ENCODE data around the gene SIK2.

The SIK2 gene

DNA sequence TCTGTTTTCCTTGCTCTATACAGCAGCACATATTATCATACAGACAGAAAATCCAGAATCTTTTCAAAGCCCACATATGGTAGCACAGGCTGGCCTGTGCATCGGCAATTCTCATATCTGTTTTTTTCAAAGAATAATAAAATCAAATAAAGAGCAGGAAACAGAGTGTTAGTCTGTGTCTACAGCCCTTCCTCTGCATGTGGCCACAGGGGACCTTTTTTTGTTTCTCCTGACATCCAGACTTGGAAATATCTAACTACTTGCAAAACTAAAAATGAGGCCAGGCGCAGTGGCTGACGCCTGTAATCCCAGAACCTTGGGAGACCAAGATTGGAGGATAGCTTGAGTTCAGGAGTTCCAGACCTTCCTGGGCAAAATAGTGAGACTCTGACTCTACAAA lies 41.4 kb upstream of the SIK2 start:
- H3K36me3 ChIP-seq (ENCODE audit: control insufficient read depth, insufficient read depth, low read length), result no peaks in the 10 kb centered on the region
- H3K4ac ChIP-seq (ENCODE audit: low read depth, low read length), result no peak overlapping the region
- DNase-seq, result no peak
- no peak overlapping the region for H2BK120ac ChIP-seq (ENCODE audit: low read depth, low read length)
- no peak overlapping the region for H3K18ac ChIP-seq (ENCODE audit: low read length)
- H3K4me1 ChIP-seq (ENCODE audit: control insufficient read depth, low read depth, low read length), result no peaks in the 10 kb centered on the region
- no peak overlapping the region for H4K5ac ChIP-seq (ENCODE audit: low read length)
- H3K9ac ChIP-seq (ENCODE audit: low read length), result no peak overlapping the region
- no peaks in the 10 kb centered on the region for H3K79me2 ChIP-seq (ENCODE audit: control insufficient read depth, insufficient read depth, low read length)
- no CpG with 5 or more reads among the region's 3 CpGs for WGBS (ENCODE audit: extremely low coverage, insufficient coverage, low lambda C conversion rate)
- H2AK5ac ChIP-seq (ENCODE audit: low read length), result no peak overlapping the region
- H3K27ac ChIP-seq (ENCODE audit: low read depth, low read length), result no peak overlapping the region
- H3K56ac ChIP-seq (ENCODE audit: low read length), result no peak overlapping the region
- H3K27me3 ChIP-seq (ENCODE audit: insufficient read depth, low read length, poor library complexity), result no peaks in the 10 kb centered on the region
- H3K23ac ChIP-seq (ENCODE audit: low read length), result no peak overlapping the region
- no peak overlapping the region for H3K4me2 ChIP-seq (ENCODE audit: low read length)
- no peaks in the 10 kb centered on the region for H3K79me1 ChIP-seq (ENCODE audit: low read length)
- H4K8ac ChIP-seq (ENCODE audit: low read depth, low read length), result no peak overlapping the region
- H2BK15ac ChIP-seq (replicated peaks; ENCODE audit: low read depth), result no peak overlapping the region
- no peak overlapping the region for H2BK5ac ChIP-seq (ENCODE audit: low read length)
- no peak overlapping the region for H3K4me3 ChIP-seq (ENCODE audit: low read length)

DNA sequence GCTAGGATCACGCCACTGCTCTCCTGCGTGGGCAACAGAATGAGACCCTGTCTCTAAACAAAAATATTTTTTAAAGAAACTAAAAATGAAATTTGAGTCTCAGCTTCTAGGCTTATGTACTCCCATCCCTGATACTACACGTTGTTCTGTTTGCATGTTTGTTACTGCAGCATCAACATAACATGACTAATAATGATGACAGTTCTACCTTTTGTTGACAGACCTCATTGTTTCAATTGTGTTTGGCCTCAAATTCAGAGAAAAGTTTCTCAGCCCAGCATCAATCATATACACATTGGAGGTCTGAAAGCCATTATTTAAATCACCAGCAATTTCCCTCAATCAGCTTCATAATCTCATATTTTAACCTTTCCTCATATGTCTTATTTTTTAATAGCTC lies 40.9 kb upstream of the SIK2 start:
- no CpG with 5 or more reads among the region's 3 CpGs for WGBS (ENCODE audit: extremely low coverage, insufficient coverage, low lambda C conversion rate)
- no peak overlapping the region for H3K9ac ChIP-seq (ENCODE audit: low read length)

DNA sequence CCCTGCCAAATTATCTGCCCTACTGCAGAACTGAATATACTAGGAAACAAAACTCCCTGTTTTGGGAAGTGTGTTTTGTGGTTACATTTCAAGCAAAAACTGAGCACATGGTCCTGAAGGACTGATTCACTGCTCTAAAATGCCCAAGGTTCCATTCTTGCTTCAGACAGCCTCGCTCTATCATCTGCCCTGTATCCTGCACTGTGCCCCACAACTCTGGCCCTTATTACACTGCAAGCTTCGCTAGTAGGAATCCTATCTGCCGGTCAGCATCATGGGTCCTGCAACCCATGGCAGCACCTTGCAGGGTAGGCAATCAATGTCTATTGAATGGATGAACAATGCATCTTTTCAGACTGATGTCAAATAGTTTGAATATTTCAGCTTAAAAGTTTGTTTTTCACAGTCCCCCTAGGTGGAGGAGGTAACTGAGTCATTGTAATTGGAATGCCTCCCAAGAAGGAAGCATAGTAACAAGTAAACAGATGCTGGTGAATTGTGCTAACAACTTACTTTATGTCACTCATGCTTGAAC lies 40.4 kb upstream of the SIK2 start:
- no peak overlapping the region for H3K27ac ChIP-seq (ENCODE audit: low read depth, low read length)
- DNase-seq, result peak; percentile 74

More for the DNA sequence above, 40.9 kb upstream of the SIK2 start:
- Histone ChIP-seq H3K27ac (ENCODE audit: low read depth, low read length) (no peak overlapping the region), H2BK5ac (ENCODE audit: low read length) (no peak overlapping the region), H3K23ac (ENCODE audit: low read length) (no peak overlapping the region), H3K79me1 (ENCODE audit: low read length) (no peaks in the 10 kb centered on the region), H3K18ac (ENCODE audit: low read length) (no peak overlapping the region), H3K36me3 (ENCODE audit: control insufficient read depth, insufficient read depth, low read length) (no peaks in the 10 kb centered on the region), H2BK120ac (ENCODE audit: low read depth, low read length) (no peak overlapping the region), H3K56ac (ENCODE audit: low read length) (no peak overlapping the region), H3K4ac (ENCODE audit: low read depth, low read length) (no peak overlapping the region), H3K79me2 (ENCODE audit: control insufficient read depth, insufficient read depth, low read length) (no peaks in the 10 kb centered on the region), H2AK5ac (ENCODE audit: low read length) (no peak overlapping the region), H3K4me1 (ENCODE audit: control insufficient read depth, low read depth, low read length) (no peaks in the 10 kb centered on the region), H3K4me2 (ENCODE audit: low read length) (no peak overlapping the region), H2BK15ac (replicated peaks; ENCODE audit: low read depth) (no peak overlapping the region), H3K27me3 (ENCODE audit: insufficient read depth, low read length, poor library complexity) (no peaks in the 10 kb centered on the region), H4K5ac (ENCODE audit: low read length) (no peak overlapping the region), H4K8ac (ENCODE audit: low read depth, low read length) (no peak overlapping the region), H3K4me3 (ENCODE audit: low read length) (no peak overlapping the region)
- DNase-seq, result no peak

DNA sequence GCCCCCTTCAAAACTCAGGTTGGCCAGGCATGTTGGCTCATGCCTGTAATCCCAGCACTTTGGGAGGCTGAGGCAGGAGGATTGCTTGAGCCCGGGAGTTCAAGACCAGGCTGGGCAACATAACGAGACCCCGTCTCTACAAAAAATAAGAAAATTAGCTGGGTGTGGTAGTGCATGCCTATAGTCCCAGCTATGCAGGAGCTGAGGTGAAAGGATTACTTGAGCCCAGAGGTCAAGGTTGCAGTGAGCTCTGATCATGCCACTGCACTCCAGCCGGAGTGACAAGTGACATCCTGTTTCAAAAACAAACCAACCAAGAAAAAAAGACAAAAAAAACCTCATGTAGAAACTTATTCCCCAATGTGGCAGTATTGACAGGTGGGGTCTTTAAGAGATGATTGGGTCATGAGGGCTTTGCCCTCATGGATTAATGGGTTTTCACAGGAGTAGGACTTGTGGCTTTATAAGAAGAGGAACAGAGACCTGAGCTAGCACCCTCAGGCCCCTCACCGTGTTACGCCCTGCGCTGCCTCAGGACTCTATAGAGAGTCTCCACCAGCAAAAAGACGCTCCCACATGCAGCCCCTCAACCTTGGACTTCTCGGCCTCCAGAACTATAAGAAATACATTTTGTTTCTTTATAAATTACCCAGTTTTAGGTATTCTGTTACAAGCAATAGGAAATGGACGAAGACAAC lies 39.4 kb upstream of the SIK2 start:
- Histone ChIP-seq H3K79me1 (ENCODE audit: low read length) (no peaks in the 10 kb centered on the region), H2BK120ac (ENCODE audit: low read depth, low read length) (no peak overlapping the region), H3K27me3 (ENCODE audit: insufficient read depth, low read length, poor library complexity) (no peaks in the 10 kb centered on the region), H2BK5ac (ENCODE audit: low read length) (no peak overlapping the region), H3K4ac (ENCODE audit: low read depth, low read length) (no peak overlapping the region), H3K36me3 (ENCODE audit: control insufficient read depth, insufficient read depth, low read length) (no peaks in the 10 kb centered on the region), H3K4me2 (ENCODE audit: low read length) (no peak overlapping the region), H2BK15ac (replicated peaks; ENCODE audit: low read depth) (no peak overlapping the region), H3K4me3 (ENCODE audit: low read length) (no peak overlapping the region), H3K9ac (ENCODE audit: low read length) (no peak overlapping the region), H3K79me2 (ENCODE audit: control insufficient read depth, insufficient read depth, low read length) (no peaks in the 10 kb centered on the region), H4K5ac (ENCODE audit: low read length) (no peak overlapping the region), H3K27ac (ENCODE audit: low read depth, low read length) (no peak overlapping the region), H2AK5ac (ENCODE audit: low read length) (no peak overlapping the region), H3K56ac (ENCODE audit: low read length) (no peak overlapping the region), H3K23ac (ENCODE audit: low read length) (no peak overlapping the region), H3K4me1 (ENCODE audit: control insufficient read depth, low read depth, low read length) (no peaks in the 10 kb centered on the region), H4K8ac (ENCODE audit: low read depth, low read length) (no peak overlapping the region), H3K18ac (ENCODE audit: low read length) (no peak overlapping the region)
- no peak for DNase-seq
- no CpG with 5 or more reads among the region's 10 CpGs for WGBS (ENCODE audit: extremely low coverage, insufficient coverage, low lambda C conversion rate)

More for the DNA sequence above, 40.4 kb upstream of the SIK2 start:
- H3K18ac ChIP-seq (ENCODE audit: low read length), result no peak overlapping the region
- H2BK120ac ChIP-seq (ENCODE audit: low read depth, low read length), result no peak overlapping the region
- no peaks in the 10 kb centered on the region for H3K4me1 ChIP-seq (ENCODE audit: control insufficient read depth, low read depth, low read length)
- no peaks in the 10 kb centered on the region for H3K27me3 ChIP-seq (ENCODE audit: insufficient read depth, low read length, poor library complexity)
- no peaks in the 10 kb centered on the region for H3K36me3 ChIP-seq (ENCODE audit: control insufficient read depth, insufficient read depth, low read length)
- H2BK5ac ChIP-seq (ENCODE audit: low read length), result no peak overlapping the region
- H3K4me2 ChIP-seq (ENCODE audit: low read length), result no peak overlapping the region
- no peak overlapping the region for H2BK15ac ChIP-seq (replicated peaks; ENCODE audit: low read depth)
- H3K23ac ChIP-seq (ENCODE audit: low read length), result no peak overlapping the region
- H4K8ac ChIP-seq (ENCODE audit: low read depth, low read length), result no peak overlapping the region
- no peak overlapping the region for H3K4ac ChIP-seq (ENCODE audit: low read depth, low read length)
- H3K79me1 ChIP-seq (ENCODE audit: low read length), result no peaks in the 10 kb centered on the region
- H4K5ac ChIP-seq (ENCODE audit: low read length), result no peak overlapping the region
- WGBS (ENCODE audit: extremely low coverage, insufficient coverage, low lambda C conversion rate), result no CpG with 5 or more reads among the region's 3 CpGs
- no peak overlapping the region for H3K56ac ChIP-seq (ENCODE audit: low read length)
- no peak overlapping the region for H3K9ac ChIP-seq (ENCODE audit: low read length)
- H3K79me2 ChIP-seq (ENCODE audit: control insufficient read depth, insufficient read depth, low read length), result no peaks in the 10 kb centered on the region
- H3K4me3 ChIP-seq (ENCODE audit: low read length), result no peak overlapping the region
- no peak overlapping the region for H2AK5ac ChIP-seq (ENCODE audit: low read length)

DNA sequence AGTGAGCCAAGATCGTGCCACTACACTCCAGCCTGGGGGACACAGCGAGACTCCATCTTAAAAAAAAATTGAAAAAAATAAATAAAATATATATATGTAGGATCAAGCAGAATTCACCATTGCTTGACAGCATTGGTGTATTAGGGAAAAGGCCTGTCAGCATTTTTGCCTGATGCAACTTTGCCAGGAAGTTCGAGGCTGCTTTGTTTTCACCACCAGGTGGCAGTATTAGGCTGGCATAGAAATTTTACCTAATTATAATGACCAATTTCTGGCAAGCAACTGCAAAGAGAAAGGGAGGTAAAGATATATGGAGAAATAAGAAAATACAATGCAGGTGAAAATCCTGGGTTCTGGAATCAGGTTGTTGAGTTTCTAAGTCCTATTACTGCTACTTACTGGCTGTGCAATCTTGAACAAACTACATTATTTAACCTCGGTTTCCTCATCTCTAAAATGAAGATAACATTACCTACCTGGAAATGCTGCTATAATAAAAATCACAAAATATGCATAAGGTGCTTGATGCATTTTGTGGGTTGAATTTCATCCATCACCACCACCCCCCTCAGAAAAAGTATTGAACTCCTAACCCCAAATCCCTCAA lies 37.0 kb upstream of the SIK2 start:
- Histone ChIP-seq H2BK5ac (ENCODE audit: low read length) (no peak overlapping the region), H3K4ac (ENCODE audit: low read depth, low read length) (peak overlapping the region; percentile 70), H3K4me2 (ENCODE audit: low read length) (no peak overlapping the region), H3K56ac (ENCODE audit: low read length) (no peak overlapping the region), H2AK5ac (ENCODE audit: low read length) (no peak overlapping the region), H3K4me1 (ENCODE audit: control insufficient read depth, low read depth, low read length) (no peaks in the 10 kb centered on the region), H3K18ac (ENCODE audit: low read length) (peak overlapping the region; percentile 55), H3K23ac (ENCODE audit: low read length) (no peak overlapping the region), H4K8ac (ENCODE audit: low read depth, low read length) (no peak overlapping the region), H3K79me1 (ENCODE audit: low read length) (no peaks in the 10 kb centered on the region), H3K79me2 (ENCODE audit: control insufficient read depth, insufficient read depth, low read length) (no peaks in the 10 kb centered on the region), H3K27me3 (ENCODE audit: insufficient read depth, low read length, poor library complexity) (no peaks in the 10 kb centered on the region), H3K36me3 (ENCODE audit: control insufficient read depth, insufficient read depth, low read length) (no peaks in the 10 kb centered on the region), H2BK15ac (replicated peaks; ENCODE audit: low read depth) (no peak overlapping the region), H2BK120ac (ENCODE audit: low read depth, low read length) (no peak overlapping the region), H3K27ac (ENCODE audit: low read depth, low read length) (no peak overlapping the region), H4K5ac (ENCODE audit: low read length) (no peak overlapping the region), H3K4me3 (ENCODE audit: low read length) (no peak overlapping the region), H3K9ac (ENCODE audit: low read length) (no peak overlapping the region)
- WGBS (ENCODE audit: extremely low coverage, insufficient coverage, low lambda C conversion rate), result no CpG with 5 or more reads among the region's 4 CpGs
- DNase-seq, result peak; percentile 76

Data from mesendoderm (in vitro differentiated cells).